ENCODE measurements around the gene LAGE3.
A peak's percentile ranks its signal among the peaks of the same experiment; 100 is the strongest.

The LAGE3 gene

DNA sequence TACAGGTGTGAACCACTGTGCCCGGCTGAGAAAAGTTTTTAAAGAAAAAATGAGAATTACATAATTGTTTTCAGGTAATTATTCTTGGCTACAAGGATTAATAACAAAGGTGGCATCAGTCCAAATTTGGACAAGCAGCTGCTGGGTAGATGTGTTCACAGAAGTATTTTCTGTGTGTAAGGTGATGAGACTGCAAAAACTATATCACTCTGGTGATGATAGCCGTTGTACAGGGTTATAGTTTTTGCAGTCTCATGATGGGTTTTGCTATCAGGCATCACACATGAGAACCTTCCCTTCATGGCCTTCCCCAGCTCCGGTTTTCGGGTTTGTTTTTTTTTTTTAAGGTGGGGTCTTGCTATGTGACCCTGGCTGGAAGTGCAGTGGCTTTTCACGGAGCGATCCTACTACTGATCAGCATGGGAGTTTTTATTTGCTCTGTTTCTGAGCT, 16.4 kb upstream of the LAGE3 start:
- H3K4me3 ChIP-seq (ENCODE audit: low read depth, low read length): no peak overlapping the region
- TF ChIP-seq, protein P1, sequence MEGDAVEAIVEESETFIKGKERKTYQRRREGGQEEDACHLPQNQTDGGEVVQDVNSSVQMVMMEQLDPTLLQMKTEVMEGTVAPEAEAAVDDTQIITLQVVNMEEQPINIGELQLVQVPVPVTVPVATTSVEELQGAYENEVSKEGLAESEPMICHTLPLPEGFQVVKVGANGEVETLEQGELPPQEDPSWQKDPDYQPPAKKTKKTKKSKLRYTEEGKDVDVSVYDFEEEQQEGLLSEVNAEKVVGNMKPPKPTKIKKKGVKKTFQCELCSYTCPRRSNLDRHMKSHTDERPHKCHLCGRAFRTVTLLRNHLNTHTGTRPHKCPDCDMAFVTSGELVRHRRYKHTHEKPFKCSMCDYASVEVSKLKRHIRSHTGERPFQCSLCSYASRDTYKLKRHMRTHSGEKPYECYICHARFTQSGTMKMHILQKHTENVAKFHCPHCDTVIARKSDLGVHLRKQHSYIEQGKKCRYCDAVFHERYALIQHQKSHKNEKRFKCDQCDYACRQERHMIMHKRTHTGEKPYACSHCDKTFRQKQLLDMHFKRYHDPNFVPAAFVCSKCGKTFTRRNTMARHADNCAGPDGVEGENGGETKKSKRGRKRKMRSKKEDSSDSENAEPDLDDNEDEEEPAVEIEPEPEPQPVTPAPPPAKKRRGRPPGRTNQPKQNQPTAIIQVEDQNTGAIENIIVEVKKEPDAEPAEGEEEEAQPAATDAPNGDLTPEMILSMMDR (IDR thresholded peaks at IDR 0.05; ENCODE audit: borderline replicate concordance, insufficient read depth, low read depth, low read length): no peak

DNA sequence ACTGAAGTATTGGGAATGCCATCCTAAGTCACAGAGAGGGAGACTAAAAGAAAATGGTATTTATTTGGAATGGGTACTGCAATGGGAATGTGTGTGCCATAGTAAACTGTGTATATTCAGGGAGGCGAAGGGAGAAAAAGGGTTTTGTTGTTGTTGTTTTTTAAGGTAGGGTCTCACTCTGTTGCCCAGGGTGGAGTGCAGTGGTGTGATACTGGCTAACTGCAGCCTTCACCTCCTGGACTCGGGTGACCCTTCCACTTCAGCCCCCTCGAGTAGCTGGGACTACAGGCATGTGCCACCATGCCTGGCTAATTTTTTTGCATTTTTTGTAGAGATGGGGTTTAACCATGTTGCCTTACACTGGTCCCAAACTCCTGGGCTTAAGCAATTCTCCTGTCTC, 15.6 kb upstream of the LAGE3 start:
- TF ChIP-seq, protein P1 (IDR thresholded peaks at IDR 0.05; ENCODE audit: borderline replicate concordance, insufficient read depth, low read depth, low read length): no peak
- no peak overlapping the region for H3K4me3 ChIP-seq (ENCODE audit: low read depth, low read length)

DNA sequence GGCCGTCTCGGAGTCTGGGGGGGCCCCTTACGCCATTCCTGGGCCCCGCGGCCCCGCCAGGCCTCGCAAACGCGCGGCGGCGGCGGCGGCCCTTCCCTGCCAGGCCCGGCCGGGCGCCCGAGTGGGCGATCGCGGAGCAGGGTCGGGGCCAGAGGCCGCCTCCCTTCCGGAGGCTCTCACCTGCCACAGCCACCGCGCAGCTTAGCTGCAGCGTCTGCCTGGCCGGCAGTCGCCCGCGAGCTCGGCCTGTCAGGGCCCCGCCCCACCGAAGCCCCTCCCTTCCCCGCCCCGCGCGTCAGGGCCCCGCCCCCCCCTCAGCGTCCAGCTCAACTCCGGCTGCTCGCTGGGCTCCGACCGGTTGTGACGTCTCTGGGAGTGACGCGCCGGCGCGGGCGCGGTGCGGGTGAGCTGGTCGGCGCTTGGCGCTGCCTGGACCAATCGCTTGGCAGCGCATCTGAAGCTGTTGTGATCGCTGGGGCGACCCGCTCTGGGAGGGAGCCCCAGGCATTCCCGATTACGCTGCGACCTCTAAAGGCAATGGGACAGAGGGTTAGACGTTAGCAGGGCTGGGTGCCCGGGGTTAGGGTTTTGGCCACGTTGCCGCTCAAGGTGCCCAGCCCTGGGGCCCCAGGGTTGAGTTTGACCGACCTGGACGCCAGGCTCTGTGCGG, 11.5 kb upstream of the LAGE3 start, which contains the start of gene SLC10A3:
SLC10A3 (minus strand) TSS at position 216 of the 670 bp plus-strand sequence. CDS start 1,689 bp downstream, outside the sequence.
- H3K4me3 ChIP-seq (ENCODE audit: low read depth, low read length): peak within 1 kb of the TSS; percentile 75
- TF ChIP-seq, protein P1 (IDR thresholded peaks at IDR 0.05; ENCODE audit: borderline replicate concordance, insufficient read depth, low read depth, low read length): no peak

DNA sequence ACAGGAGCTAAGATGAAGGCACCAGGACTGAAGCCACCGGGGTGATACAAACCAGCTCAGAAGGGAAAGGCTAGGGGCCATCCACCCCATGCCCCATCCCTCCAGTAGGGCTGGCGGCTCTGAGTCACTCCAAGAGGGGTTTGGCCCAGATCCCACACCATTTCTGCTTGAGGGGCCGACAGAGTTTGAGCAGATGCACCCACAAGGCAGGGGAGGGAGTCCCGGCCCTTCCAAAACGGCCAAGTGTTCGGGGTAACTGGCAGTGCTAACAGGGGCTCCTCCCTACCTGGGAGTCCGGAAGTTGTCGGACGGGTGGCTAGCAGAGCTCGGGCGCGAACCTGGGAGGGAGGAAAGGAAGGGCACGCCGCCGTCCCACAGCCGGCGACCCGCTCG, 10.9 kb upstream of the LAGE3 start:
- TF ChIP-seq, protein P1 (IDR thresholded peaks at IDR 0.05; ENCODE audit: borderline replicate concordance, insufficient read depth, low read depth, low read length): no peak
- H3K4me3 ChIP-seq (ENCODE audit: low read depth, low read length): peak overlapping the region; percentile 62

DNA sequence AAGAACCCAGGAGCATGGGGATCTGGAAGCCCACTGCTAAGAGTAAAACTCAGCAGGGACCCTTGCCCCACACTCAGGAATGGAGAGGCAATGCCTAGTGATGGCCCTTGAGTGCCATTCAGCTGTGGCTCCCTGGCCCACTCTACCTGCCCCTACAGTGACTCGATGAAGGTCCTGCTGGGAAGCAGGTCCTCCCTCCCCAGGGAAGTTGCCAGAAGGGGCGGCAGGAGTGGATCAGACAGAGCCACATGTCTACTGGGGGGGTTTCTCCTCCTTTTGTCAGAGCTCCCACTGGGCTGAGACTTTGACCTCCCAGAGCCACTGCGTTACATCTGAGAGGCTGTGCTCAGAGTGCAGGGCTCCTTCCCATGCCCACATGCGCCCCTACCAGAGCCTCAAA, 10.1 kb upstream of the LAGE3 start:
- TF ChIP-seq, protein P1 (IDR thresholded peaks at IDR 0.05; ENCODE audit: borderline replicate concordance, insufficient read depth, low read depth, low read length): no peak

DNA sequence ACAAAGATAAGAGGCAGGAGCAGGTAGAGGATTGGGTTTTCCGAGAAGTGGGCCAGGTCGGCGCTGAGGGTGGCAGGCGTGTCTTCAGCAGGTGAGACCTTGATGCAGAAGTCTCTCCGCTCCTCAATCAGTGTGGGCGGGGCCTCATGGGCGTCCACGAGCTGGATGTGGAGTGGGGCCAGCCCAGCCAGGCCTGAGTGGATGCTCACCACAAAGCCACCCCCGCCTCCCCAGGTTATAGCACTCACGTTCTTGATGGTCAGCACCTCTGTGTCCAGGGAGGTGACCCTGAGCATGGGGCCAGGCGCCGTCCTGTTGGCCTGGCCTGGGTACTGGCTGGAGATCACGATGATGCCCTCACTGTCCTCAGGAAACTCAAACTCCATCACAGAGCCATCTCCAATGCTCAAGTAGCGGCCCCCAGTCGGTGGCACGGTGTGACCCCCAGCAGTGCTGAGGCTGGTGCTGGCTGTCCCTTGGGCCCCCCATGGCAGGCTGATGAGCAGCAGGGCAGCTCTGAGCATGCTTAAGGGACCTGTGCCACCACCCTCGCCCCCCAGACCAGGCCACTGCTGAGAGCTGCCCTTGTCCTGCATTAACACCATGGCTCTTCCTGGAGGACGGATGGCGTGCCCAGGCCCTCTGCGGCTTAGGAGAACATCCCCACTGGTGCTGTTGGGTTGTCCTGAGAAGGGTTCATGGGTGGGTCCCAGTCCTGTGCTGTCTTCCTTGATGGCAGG, 9.4 kb upstream of the LAGE3 start:
- TF ChIP-seq, protein P1 (IDR thresholded peaks at IDR 0.05; ENCODE audit: borderline replicate concordance, insufficient read depth, low read depth, low read length): no peak
- H3K4me3 ChIP-seq (ENCODE audit: low read depth, low read length): no peak overlapping the region

More for the DNA sequence above, 10.1 kb upstream of the LAGE3 start:
- peak overlapping the region; percentile 62 for H3K4me3 ChIP-seq (ENCODE audit: low read depth, low read length)
